Activated CD4-positive, alpha-beta T cell treated with anti-CD3 and anti-CD28 coated beads, Interleukin-2, amount 50 U/mL, for 4 hours (primary cell): ENCODE data around the gene IDUA.
"Not testable (repeated sequence)": the region's sequence is repeated elsewhere in the genome, so short reads cannot be mapped to it uniquely, and the experiment has no call there.

ENCODE experiments used
- DNase-seq, 2 experiments: peaks; one replicate each; pipeline ENCODE4 v3.0.0-alpha.2; 2020

IDUA gene

GRCh38 chr4:1047976-1048772 is 61.3 kb downstream of the IDUA start:
- DNase-seq = no peak

- no peak for DNase-seq
Observed at GRCh38 chr4:1048773-1049590, 62.1 kb downstream of the IDUA start.

GRCh38 chr4:1049591-1049905 is 62.7 kb downstream of the IDUA start:
- DNase-seq = no peak

GRCh38 chr4:1050486-1051213 is 63.8 kb downstream of the IDUA start:
- DNase-seq = no peak

GRCh38 chr4:1051472-1051871 is 64.6 kb downstream of the IDUA start:
- no peak for DNase-seq

- no peak for DNase-seq
Observed at GRCh38 chr4:1052231-1052671, 65.4 kb downstream of the IDUA start.

GRCh38 chr4:1053080-1053661 is 66.3 kb downstream of the IDUA start:
- DNase-seq = no peak

- not testable (repeated sequence) for DNase-seq
Observed at GRCh38 chr4:1053891-1054290, 67.0 kb downstream of the IDUA start.
